ENCODE measurements around the gene TRIP10.

The TRIP10 gene

GRCh38 chr19:6723738-6724137 lies 15.7 kb upstream of the TRIP10 start:
- intact Hi-C loops (cut with micrococcal nuclease): loop anchor here (10.0 kb wide), 1 partner anchor 49 kb away; the partner anchor contains the start of gene TNFSF14
- H3K36me3 Mint-ChIP-seq (ENCODE audit: low read depth): no peaks in the 10 kb centered on the region
- H3K27ac Mint-ChIP-seq: peak overlapping the region; percentile 54
- peaks cover 72% of the 10 kb centered on the region for H3K4me1 Mint-ChIP-seq (ENCODE audit: low read depth)
- no peak overlapping the region for H3K4me3 Mint-ChIP-seq
- H3K27me3 Mint-ChIP-seq: peaks cover 9% of the 10 kb centered on the region
- no peaks in the 10 kb centered on the region for H3K9me3 Mint-ChIP-seq

- intact Hi-C loops (cut with micrococcal nuclease): loop anchor here (10.0 kb wide), 1 partner anchor 50 kb away; the partner anchor contains the start of gene TNFSF14
- Mint-ChIP-seq H3K27ac (peak overlapping the region; percentile 54), H3K4me3 (no peak overlapping the region), H3K36me3 (ENCODE audit: low read depth) (peaks cover 7% of the 10 kb centered on the region), H3K27me3 (peaks cover 9% of the 10 kb centered on the region), H3K4me1 (ENCODE audit: low read depth) (peaks cover 72% of the 10 kb centered on the region), H3K9me3 (no peaks in the 10 kb centered on the region)
These were observed 14.6 kb upstream of the TRIP10 start for GRCh38 chr19:6724631-6725492.

- H3K27ac Mint-ChIP-seq: peak overlapping the region; percentile 32
- peaks cover 69% of the 10 kb centered on the region for H3K4me1 Mint-ChIP-seq (ENCODE audit: low read depth)
- peaks cover 15% of the 10 kb centered on the region for H3K36me3 Mint-ChIP-seq (ENCODE audit: low read depth)
- no peak overlapping the region for H3K4me3 Mint-ChIP-seq
- peaks cover 9% of the 10 kb centered on the region for H3K27me3 Mint-ChIP-seq
- no peaks in the 10 kb centered on the region for H3K9me3 Mint-ChIP-seq
- intact Hi-C loops (cut with micrococcal nuclease): loop anchor here (10.0 kb wide), 1 partner anchor 51 kb away; the partner anchor contains the start of gene TNFSF14
These were observed 13.8 kb upstream of the TRIP10 start for GRCh38 chr19:6725513-6726231.

- H3K4me1 Mint-ChIP-seq (ENCODE audit: low read depth): peaks cover 56% of the 10 kb centered on the region
- H3K4me3 Mint-ChIP-seq: peak overlapping the region; percentile 46
- H3K9me3 Mint-ChIP-seq: no peaks in the 10 kb centered on the region
- H3K36me3 Mint-ChIP-seq (ENCODE audit: low read depth): peaks cover 41% of the 10 kb centered on the region
- H3K27me3 Mint-ChIP-seq: peaks cover 7% of the 10 kb centered on the region
- peak overlapping the region; percentile 80 for H3K27ac Mint-ChIP-seq
- intact Hi-C loops (cut with micrococcal nuclease): loop anchor here (10.0 kb wide), 1 partner anchor 54 kb away; the partner anchor contains the start of gene TNFSF14
These were observed 11.1 kb upstream of the TRIP10 start for GRCh38 chr19:6728346-6728745.

DNA sequence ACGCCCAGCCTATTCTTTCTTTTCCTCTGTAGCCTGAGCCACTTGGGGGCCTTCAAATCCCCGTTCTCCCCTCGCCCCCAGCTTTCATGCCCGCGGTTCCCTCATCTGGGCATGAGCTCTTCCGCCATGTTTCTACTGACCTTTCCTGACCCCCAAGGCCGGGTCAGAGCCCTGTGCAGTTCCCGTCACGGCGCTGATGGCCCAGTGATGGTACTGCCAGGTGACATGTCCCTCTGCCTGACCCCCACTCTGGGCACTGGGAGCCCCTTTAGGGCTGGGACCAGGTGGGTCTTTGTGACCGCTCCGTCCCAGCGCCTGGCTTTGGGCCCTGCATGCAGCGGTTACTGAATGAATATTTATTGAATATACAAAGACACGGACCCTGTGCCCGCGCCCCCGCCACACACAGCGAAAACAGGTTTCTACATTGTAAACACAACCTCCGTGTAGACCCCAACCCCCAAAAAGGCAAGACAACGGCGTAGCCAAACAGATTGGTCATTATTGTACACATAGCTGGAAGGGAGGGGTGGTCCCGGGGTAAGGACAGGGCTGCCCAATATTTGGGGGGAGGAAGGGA lies 9.8 kb upstream of the TRIP10 start:
- H3K4me1 Mint-ChIP-seq (ENCODE audit: low read depth): peaks cover 43% of the 10 kb centered on the region
- H3K4me3 Mint-ChIP-seq: no peak overlapping the region
- H3K36me3 Mint-ChIP-seq (ENCODE audit: low read depth): peaks cover 55% of the 10 kb centered on the region
- H3K9me3 Mint-ChIP-seq: no peaks in the 10 kb centered on the region
- peak overlapping the region; percentile 52 for H3K27ac Mint-ChIP-seq
- peaks cover 5% of the 10 kb centered on the region for H3K27me3 Mint-ChIP-seq
- intact Hi-C loops (cut with micrococcal nuclease): loop anchor here (10.0 kb wide), 1 partner anchor 55 kb away; the partner anchor contains the start of gene TNFSF14

GRCh38 chr19:6730153-6730804 lies 9.2 kb upstream of the TRIP10 start:
- H3K27ac Mint-ChIP-seq: peak overlapping the region; percentile 52
- H3K9me3 Mint-ChIP-seq: no peaks in the 10 kb centered on the region
- intact Hi-C loops (cut with micrococcal nuclease): no loop called here
- peaks cover 37% of the 10 kb centered on the region for H3K4me1 Mint-ChIP-seq (ENCODE audit: low read depth)
- peaks cover 4% of the 10 kb centered on the region for H3K27me3 Mint-ChIP-seq
- H3K4me3 Mint-ChIP-seq: no peak overlapping the region
- peaks cover 61% of the 10 kb centered on the region for H3K36me3 Mint-ChIP-seq (ENCODE audit: low read depth)

GRCh38 chr19:6730941-6731670 lies 8.4 kb upstream of the TRIP10 start:
- no peaks in the 10 kb centered on the region for H3K27me3 Mint-ChIP-seq
- H3K9me3 Mint-ChIP-seq: no peaks in the 10 kb centered on the region
- intact Hi-C loops (cut with micrococcal nuclease): no loop called here
- peaks cover 38% of the 10 kb centered on the region for H3K4me1 Mint-ChIP-seq (ENCODE audit: low read depth)
- H3K36me3 Mint-ChIP-seq (ENCODE audit: low read depth): peaks cover 69% of the 10 kb centered on the region
- no peak overlapping the region for H3K4me3 Mint-ChIP-seq
- H3K27ac Mint-ChIP-seq: no peak overlapping the region

GRCh38 chr19:6731822-6732221 lies 7.7 kb upstream of the TRIP10 start:
- no peaks in the 10 kb centered on the region for H3K27me3 Mint-ChIP-seq
- H3K4me3 Mint-ChIP-seq: no peak overlapping the region
- H3K4me1 Mint-ChIP-seq (ENCODE audit: low read depth): peaks cover 45% of the 10 kb centered on the region
- no peaks in the 10 kb centered on the region for H3K9me3 Mint-ChIP-seq
- H3K27ac Mint-ChIP-seq: no peak overlapping the region
- peaks cover 74% of the 10 kb centered on the region for H3K36me3 Mint-ChIP-seq (ENCODE audit: low read depth)
- intact Hi-C loops (cut with micrococcal nuclease): no loop called here

- H3K4me1 Mint-ChIP-seq (ENCODE audit: low read depth): peaks cover 39% of the 10 kb centered on the region
These were observed 6.6 kb upstream of the TRIP10 start for GRCh38 chr19:6732803-6733337.

GRCh38 chr19:6733338-6734095 lies 6.0 kb upstream of the TRIP10 start:
- Mint-ChIP-seq H3K27me3 (no peaks in the 10 kb centered on the region), H3K4me3 (no peak overlapping the region), H3K36me3 (ENCODE audit: low read depth) (peaks cover 80% of the 10 kb centered on the region), H3K9me3 (no peaks in the 10 kb centered on the region), H3K27ac (no peak overlapping the region), H3K4me1 (ENCODE audit: low read depth) (peaks cover 39% of the 10 kb centered on the region)
- intact Hi-C loops (cut with micrococcal nuclease): no loop called here

More at GRCh38 chr19:6732803-6733337, 6.6 kb upstream of the TRIP10 start:
- H3K27me3 Mint-ChIP-seq: no peaks in the 10 kb centered on the region
- intact Hi-C loops (cut with micrococcal nuclease): no loop called here
- no peak overlapping the region for H3K4me3 Mint-ChIP-seq
- peaks cover 80% of the 10 kb centered on the region for H3K36me3 Mint-ChIP-seq (ENCODE audit: low read depth)
- no peaks in the 10 kb centered on the region for H3K9me3 Mint-ChIP-seq
- no peak overlapping the region for H3K27ac Mint-ChIP-seq

GRCh38 chr19:6734096-6734696 lies 5.3 kb upstream of the TRIP10 start:
- Mint-ChIP-seq H3K9me3 (no peaks in the 10 kb centered on the region), H3K27ac (no peak overlapping the region), H3K27me3 (no peaks in the 10 kb centered on the region), H3K36me3 (ENCODE audit: low read depth) (peaks cover 80% of the 10 kb centered on the region), H3K4me1 (ENCODE audit: low read depth) (peaks cover 39% of the 10 kb centered on the region), H3K4me3 (no peak overlapping the region)
- intact Hi-C loops (cut with micrococcal nuclease): no loop called here

Measured in dendritic cell treated with granulocyte-macrophage colony-stimulating factor and Interleukin-4, amounts not matched to agents 40 ng/mL and 50 ng/mL, for 4 days (primary cell).